Measurements from ENCODE around the gene RAPGEF5.

Gene RAPGEF5

DNA sequence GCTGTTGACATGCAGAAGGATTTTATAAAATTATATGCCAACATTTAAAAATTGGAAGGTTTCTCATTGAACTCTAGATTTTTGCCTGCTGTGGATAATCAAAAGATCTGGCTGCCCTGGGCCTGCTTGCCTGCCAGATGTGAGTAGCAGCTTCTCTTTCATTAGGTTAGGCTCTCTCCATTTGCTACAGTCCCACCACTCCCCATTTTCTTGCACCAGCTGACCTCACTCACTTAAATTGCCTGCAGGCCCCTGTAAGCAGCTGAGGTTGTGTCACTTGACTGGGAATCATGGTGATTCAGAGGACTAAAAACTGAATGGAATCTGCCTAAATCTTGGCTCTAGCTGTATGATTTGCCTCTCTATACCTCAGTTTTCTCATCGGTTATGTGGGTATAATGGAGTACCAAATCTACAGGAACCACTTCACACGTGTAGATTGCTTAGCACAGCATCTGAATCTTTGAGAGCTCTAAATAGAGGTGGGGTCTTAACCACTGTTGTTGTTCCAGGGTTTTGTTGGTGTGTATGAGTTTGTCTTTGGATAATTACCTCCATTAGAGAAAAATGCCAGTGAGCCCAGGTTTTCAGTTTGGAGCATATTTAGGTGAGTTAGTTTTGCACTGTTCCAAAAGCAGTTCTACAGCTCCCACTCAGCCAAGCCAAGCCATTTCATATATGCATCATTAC, 18.6 kb upstream of the RAPGEF5 start:
- no peaks in the 10 kb centered on the region for H3K27me3 ChIP-seq (ENCODE audit: control insufficient read depth, insufficient read depth, low read length)
- H3K4me3 ChIP-seq (ENCODE audit: low read depth, low read length): no peak overlapping the region
- no peak overlapping the region for H3K27ac ChIP-seq (ENCODE audit: low read depth, low read length)
- H3K9ac ChIP-seq (ENCODE audit: low read length): no peak overlapping the region
- no peaks in the 10 kb centered on the region for H3K9me3 ChIP-seq (ENCODE audit: control insufficient read depth, insufficient read depth, low read depth, low read length)
- no peaks in the 10 kb centered on the region for H3K36me3 ChIP-seq (ENCODE audit: control insufficient read depth, insufficient read depth, low read length)
- H3K4me1 ChIP-seq (ENCODE audit: control insufficient read depth, insufficient read depth, low read length): peaks cover 6% of the 10 kb centered on the region; the same call in 1 of the 2 replicates

DNA sequence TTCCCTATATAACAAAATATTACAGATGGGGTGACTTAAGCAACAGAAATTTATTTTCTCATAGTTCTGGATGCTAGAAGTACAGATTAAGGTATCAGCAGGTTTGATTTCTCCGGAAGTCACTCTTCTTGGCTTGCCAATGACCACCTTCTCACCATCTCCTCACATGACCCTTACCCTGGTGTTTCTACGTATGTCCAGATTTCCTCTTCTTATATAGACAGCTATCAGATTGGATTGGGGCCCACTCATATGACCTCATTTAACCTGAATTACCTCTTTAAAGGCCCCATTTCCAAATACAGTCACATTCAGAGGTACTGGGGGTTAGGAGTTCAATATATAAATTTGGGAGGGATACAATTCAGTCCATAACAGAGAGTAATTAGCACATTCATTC, 17.0 kb upstream of the RAPGEF5 start:
- no peaks in the 10 kb centered on the region for H3K9me3 ChIP-seq (ENCODE audit: control insufficient read depth, insufficient read depth, low read depth, low read length)
- no peaks in the 10 kb centered on the region for H3K27me3 ChIP-seq (ENCODE audit: control insufficient read depth, insufficient read depth, low read length)
- no peak overlapping the region for H3K9ac ChIP-seq (ENCODE audit: low read length)
- H3K4me3 ChIP-seq (ENCODE audit: low read depth, low read length): no peak overlapping the region
- H3K4me1 ChIP-seq (ENCODE audit: control insufficient read depth, insufficient read depth, low read length): peaks cover 6% of the 10 kb centered on the region; the same call in 1 of the 2 replicates
- no peaks in the 10 kb centered on the region for H3K36me3 ChIP-seq (ENCODE audit: control insufficient read depth, insufficient read depth, low read length)
- no peak overlapping the region for H3K27ac ChIP-seq (ENCODE audit: low read depth, low read length)

DNA sequence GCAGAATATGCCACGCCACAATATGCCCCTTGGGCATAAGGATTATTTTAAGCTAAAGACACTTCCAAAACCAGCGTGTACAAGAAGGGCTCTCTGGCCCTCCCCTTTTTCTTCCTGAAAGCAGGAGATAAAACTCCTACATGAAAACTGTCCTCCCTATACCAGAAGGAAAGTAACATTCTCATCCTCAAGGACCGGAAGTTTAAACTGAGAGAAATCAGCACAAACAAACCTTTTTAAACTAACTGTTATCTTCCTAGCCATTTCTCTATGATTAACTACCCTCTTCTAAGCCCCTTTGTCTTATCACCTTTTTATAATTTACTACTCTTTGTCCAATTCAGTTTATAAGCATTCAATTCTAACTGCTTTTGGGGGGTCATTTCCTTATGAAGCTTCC, 16.4 kb upstream of the RAPGEF5 start:
- Histone ChIP-seq H3K36me3 (ENCODE audit: control insufficient read depth, insufficient read depth, low read length) (no peaks in the 10 kb centered on the region), H3K9me3 (ENCODE audit: control insufficient read depth, insufficient read depth, low read depth, low read length) (no peaks in the 10 kb centered on the region), H3K4me1 (ENCODE audit: control insufficient read depth, insufficient read depth, low read length) (peaks cover 6% of the 10 kb centered on the region; the same call in 1 of the 2 replicates), H3K9ac (ENCODE audit: low read length) (no peak overlapping the region), H3K27me3 (ENCODE audit: control insufficient read depth, insufficient read depth, low read length) (no peaks in the 10 kb centered on the region), H3K27ac (ENCODE audit: low read depth, low read length) (no peak overlapping the region), H3K4me3 (ENCODE audit: low read depth, low read length) (no peak overlapping the region)

DNA sequence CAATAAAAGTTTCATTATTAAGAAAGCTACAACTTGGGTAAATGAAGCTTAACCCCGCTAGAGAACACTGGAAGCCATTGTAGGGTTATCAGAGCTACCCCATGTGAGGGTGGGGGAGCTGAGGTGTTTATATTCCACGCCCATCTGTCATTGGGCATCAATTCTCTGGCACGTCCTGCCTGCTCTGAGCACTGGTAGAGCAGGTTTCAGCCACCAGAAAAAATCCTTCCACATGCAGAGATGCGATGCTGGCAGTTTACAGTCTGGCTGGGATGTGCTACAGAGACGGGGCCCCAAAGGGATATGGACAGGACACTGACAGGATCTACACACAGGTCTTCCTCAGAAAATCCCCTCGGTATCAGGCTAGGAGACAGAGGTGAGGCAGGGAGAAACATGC, 15.9 kb upstream of the RAPGEF5 start:
- Histone ChIP-seq H3K27me3 (ENCODE audit: control insufficient read depth, insufficient read depth, low read length) (no peaks in the 10 kb centered on the region), H3K9me3 (ENCODE audit: control insufficient read depth, insufficient read depth, low read depth, low read length) (no peaks in the 10 kb centered on the region), H3K4me3 (ENCODE audit: low read depth, low read length) (no peak overlapping the region), H3K36me3 (ENCODE audit: control insufficient read depth, insufficient read depth, low read length) (no peaks in the 10 kb centered on the region), H3K4me1 (ENCODE audit: control insufficient read depth, insufficient read depth, low read length) (peaks cover 4% of the 10 kb centered on the region; the same call in 1 of the 2 replicates), H3K27ac (ENCODE audit: low read depth, low read length) (no peak overlapping the region), H3K9ac (ENCODE audit: low read length) (no peak overlapping the region)

DNA sequence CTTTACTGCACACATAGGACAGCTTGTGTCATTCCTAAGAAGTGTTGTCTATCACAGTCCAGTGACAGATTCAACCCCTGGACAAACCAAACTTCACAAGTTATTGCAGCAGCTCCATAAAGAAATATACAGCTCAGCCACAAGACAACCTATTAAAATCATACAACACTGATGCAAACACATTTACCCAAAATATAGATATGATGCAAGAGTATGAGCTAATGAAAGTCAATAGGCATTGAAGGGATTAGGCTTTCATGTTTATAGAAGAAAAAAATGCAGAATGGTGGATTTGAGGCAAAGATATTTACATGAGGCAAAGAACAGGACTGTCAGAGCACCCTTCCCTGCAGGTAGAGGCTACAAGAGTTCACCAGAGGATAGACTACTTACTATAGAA, 14.9 kb upstream of the RAPGEF5 start:
- Histone ChIP-seq H3K4me3 (ENCODE audit: low read depth, low read length) (no peak overlapping the region), H3K36me3 (ENCODE audit: control insufficient read depth, insufficient read depth, low read length) (no peaks in the 10 kb centered on the region), H3K27ac (ENCODE audit: low read depth, low read length) (no peak overlapping the region), H3K9ac (ENCODE audit: low read length) (no peak overlapping the region), H3K27me3 (ENCODE audit: control insufficient read depth, insufficient read depth, low read length) (no peaks in the 10 kb centered on the region), H3K9me3 (ENCODE audit: control insufficient read depth, insufficient read depth, low read depth, low read length) (no peaks in the 10 kb centered on the region), H3K4me1 (ENCODE audit: control insufficient read depth, insufficient read depth, low read length) (no peaks in the 10 kb centered on the region)

DNA sequence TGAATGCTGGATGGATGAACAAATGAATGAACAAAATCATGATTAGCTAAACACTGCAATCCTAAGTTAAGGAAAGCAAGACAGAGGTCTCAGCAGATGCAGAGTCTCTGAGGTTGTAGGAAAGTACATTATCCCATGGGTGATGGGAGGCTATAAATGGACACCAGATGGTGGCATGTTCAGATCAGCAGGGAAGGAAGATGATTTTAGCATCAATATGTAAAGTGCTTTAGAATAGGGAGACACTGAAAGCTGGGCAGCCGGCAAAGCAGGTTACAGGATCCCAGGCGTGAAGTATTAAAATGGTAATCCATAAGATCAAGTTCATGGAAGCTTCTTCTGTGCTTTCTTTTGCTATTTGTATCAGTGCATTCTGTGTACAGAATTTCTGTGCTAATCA, 7.9 kb upstream of the RAPGEF5 start:
- no peak overlapping the region for H3K27ac ChIP-seq (ENCODE audit: low read depth, low read length)
- no peak overlapping the region for H3K9ac ChIP-seq (ENCODE audit: low read length)
- H3K4me1 ChIP-seq (ENCODE audit: control insufficient read depth, insufficient read depth, low read length): no peaks in the 10 kb centered on the region
- H3K27me3 ChIP-seq (ENCODE audit: control insufficient read depth, insufficient read depth, low read length): no peaks in the 10 kb centered on the region
- no peak overlapping the region for H3K4me3 ChIP-seq (ENCODE audit: low read depth, low read length)
- no peaks in the 10 kb centered on the region for H3K9me3 ChIP-seq (ENCODE audit: control insufficient read depth, insufficient read depth, low read depth, low read length)
- H3K36me3 ChIP-seq (ENCODE audit: control insufficient read depth, insufficient read depth, low read length): no peaks in the 10 kb centered on the region

DNA sequence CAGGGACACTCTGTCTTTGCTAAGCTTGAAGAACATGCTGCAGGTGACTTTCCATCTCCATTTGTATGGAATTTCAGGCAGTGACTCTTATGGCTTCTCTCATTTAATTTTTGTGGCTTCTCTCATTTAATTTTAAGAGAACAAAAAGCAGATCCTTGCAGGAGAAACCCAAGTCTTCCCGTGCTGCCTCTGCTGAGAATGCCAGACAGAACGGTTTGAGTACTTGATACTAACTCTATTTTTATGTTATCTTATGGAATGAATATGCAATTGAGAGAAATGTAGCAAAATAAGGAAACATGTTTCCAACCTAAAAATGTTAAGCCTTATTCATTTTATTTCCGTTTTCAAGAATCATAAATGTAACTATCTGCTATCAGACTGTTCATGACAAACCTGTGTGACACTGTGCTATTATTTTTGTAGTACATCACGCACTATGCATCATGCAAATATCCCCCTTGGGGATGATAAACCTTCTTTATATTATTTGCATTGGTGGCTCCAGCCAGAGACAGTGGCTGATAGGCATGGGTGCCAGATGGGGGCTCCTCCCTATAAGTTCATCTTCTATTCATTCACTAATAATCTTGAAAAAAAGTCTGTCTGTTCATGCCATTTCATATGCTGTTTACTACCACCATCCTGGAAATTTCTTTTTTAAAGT, 6.9 kb upstream of the RAPGEF5 start:
- no peaks in the 10 kb centered on the region for H3K9me3 ChIP-seq (ENCODE audit: control insufficient read depth, insufficient read depth, low read depth, low read length)
- H3K4me3 ChIP-seq (ENCODE audit: low read depth, low read length): no peak overlapping the region
- H3K4me1 ChIP-seq (ENCODE audit: control insufficient read depth, insufficient read depth, low read length): no peaks in the 10 kb centered on the region
- H3K27me3 ChIP-seq (ENCODE audit: control insufficient read depth, insufficient read depth, low read length): peaks cover under 1% of the 10 kb centered on the region; the same call in 1 of the 2 replicates
- H3K36me3 ChIP-seq (ENCODE audit: control insufficient read depth, insufficient read depth, low read length): no peaks in the 10 kb centered on the region
- no peak overlapping the region for H3K27ac ChIP-seq (ENCODE audit: low read depth, low read length)
- H3K9ac ChIP-seq (ENCODE audit: low read length): no peak overlapping the region

DNA sequence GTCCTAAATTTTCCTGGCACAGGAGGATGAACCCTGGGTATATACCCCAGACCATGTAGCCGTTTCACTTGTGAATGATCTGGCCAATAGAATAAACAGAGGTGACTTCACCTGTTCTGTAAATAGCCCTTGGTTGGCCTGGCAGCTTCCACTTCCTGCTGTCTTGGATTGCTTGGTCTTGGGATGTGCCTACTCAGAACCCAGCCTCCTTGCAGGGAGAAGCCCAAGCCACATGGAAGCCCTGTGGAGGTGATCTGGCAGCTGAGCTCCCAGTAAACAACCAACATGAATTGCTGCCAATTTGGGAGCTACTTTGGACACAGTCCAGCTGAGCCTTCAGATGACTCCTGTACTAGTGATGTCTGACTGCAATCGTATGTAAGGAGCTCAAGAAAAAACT, 4.8 kb upstream of the RAPGEF5 start:
- Histone ChIP-seq H3K4me3 (ENCODE audit: low read depth, low read length) (no peak overlapping the region), H3K36me3 (ENCODE audit: control insufficient read depth, insufficient read depth, low read length) (no peaks in the 10 kb centered on the region), H3K4me1 (ENCODE audit: control insufficient read depth, insufficient read depth, low read length) (peaks cover 8% of the 10 kb centered on the region; the same call in 1 of the 2 replicates), H3K9ac (ENCODE audit: low read length) (no peak overlapping the region), H3K27ac (ENCODE audit: low read depth, low read length) (no peak overlapping the region), H3K9me3 (ENCODE audit: control insufficient read depth, insufficient read depth, low read depth, low read length) (no peaks in the 10 kb centered on the region), H3K27me3 (ENCODE audit: control insufficient read depth, insufficient read depth, low read length) (peaks cover 16% of the 10 kb centered on the region)

DNA sequence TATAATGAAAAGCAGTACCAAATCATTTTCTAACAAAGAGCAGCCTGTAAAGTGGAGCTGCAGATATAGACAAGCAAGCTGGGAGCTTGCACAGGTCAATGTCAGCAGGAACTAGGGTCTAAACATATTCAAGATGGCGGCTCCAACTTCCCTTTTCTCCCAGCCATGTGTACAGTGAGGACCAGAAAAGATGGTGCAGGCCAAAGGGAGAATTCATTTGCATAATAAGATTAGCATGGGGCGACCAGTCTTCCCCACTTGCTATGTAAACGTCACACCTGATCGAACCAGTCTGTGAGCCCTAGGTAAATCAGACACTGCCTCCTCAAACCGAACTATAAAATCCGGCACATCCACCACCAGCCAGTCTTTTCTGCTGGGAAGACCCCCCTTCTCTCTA, 4.4 kb upstream of the RAPGEF5 start:
- peaks cover 20% of the 10 kb centered on the region for H3K27me3 ChIP-seq (ENCODE audit: control insufficient read depth, insufficient read depth, low read length)
- no peak overlapping the region for H3K27ac ChIP-seq (ENCODE audit: low read depth, low read length)
- H3K4me1 ChIP-seq (ENCODE audit: control insufficient read depth, insufficient read depth, low read length): peaks cover 8% of the 10 kb centered on the region; the same call in 1 of the 2 replicates
- no peak overlapping the region for H3K4me3 ChIP-seq (ENCODE audit: low read depth, low read length)
- H3K9ac ChIP-seq (ENCODE audit: low read length): no peak overlapping the region
- H3K9me3 ChIP-seq (ENCODE audit: control insufficient read depth, insufficient read depth, low read depth, low read length): no peaks in the 10 kb centered on the region
- H3K36me3 ChIP-seq (ENCODE audit: control insufficient read depth, insufficient read depth, low read length): no peaks in the 10 kb centered on the region

DNA sequence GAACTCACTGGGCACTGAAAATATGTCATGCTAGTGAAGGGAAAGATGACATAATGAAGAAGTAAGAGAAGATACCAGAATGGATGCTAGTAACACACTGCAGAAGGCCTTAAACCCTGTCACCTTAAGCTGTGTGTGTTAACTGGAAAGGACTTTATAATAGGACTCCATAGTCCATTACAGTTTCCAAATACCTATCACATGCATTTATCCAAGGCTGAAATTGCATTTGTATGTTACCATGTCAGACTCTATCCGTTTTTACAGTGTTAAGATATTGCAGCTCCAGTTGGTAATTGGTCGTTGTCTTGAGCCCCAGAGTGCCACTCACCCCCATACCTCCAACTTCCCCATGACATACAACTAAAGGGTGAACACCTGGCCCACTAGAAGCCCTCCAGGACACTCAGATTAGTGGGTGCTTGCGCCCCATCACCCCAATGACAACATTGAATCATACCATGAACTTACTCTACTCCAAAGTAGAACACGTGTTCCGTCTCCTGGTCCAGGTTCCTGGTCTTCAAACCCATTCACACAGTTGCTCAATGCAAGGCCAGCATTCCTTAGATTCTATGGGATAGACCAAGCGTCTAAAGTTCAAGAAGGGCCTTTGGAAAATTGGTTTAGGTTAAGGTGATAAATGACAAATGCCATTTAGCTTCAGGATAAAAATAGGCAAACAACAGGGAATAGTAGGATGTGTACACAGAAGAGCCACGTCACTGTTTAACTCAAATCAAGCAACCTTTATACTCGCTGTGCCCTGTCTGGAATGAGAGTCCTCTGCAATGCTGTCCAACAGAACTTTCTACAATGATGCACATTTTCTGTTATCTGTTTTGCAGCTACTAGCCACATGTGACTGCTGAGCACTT, 2.1 kb upstream of the RAPGEF5 start:
- Histone ChIP-seq H3K27ac (ENCODE audit: low read depth, low read length) (no peak overlapping the region), H3K9me3 (ENCODE audit: control insufficient read depth, insufficient read depth, low read depth, low read length) (peaks cover 3% of the 10 kb centered on the region; the same call in 1 of the 2 replicates), H3K9ac (ENCODE audit: low read length) (no peak overlapping the region), H3K4me3 (ENCODE audit: low read depth, low read length) (no peak overlapping the region), H3K4me1 (ENCODE audit: control insufficient read depth, insufficient read depth, low read length) (peaks cover 14% of the 10 kb centered on the region; the same call in 1 of the 2 replicates), H3K27me3 (ENCODE audit: control insufficient read depth, insufficient read depth, low read length) (peaks cover 31% of the 10 kb centered on the region), H3K36me3 (ENCODE audit: control insufficient read depth, insufficient read depth, low read length) (no peaks in the 10 kb centered on the region)
